Measurements from ENCODE around the gene FGF14.

Gene FGF14

GRCh38 chr13:101835920-101836319 lies 565.9 kb downstream of the FGF14 start:
- Histone ChIP-seq H3K27me3 (ENCODE audit: low read length) (no peaks in the 10 kb centered on the region), H3K79me2 (ENCODE audit: insufficient read depth, low read length) (no peaks in the 10 kb centered on the region), H3K4me3 (ENCODE audit: insufficient read depth, low read length, poor library complexity, severe bottlenecking) (no peak overlapping the region), H2AFZ (ENCODE audit: low read depth, low read length, severe bottlenecking) (no peak overlapping the region), H3K9me2 (replicated peaks; ENCODE audit: insufficient read depth, low read length) (no peaks in the 10 kb centered on the region), H3K9ac (ENCODE audit: low read length) (no peak overlapping the region), H3K4me2 (ENCODE audit: low read depth, low read length, poor library complexity, severe bottlenecking) (no peak overlapping the region), H3K36me3 (ENCODE audit: low read length) (no peaks in the 10 kb centered on the region), H4K20me1 (ENCODE audit: low read depth, low read length) (no peaks in the 10 kb centered on the region), H3F3A (ENCODE audit: insufficient read depth) (no peaks in the 10 kb centered on the region), H3K27ac (ENCODE audit: low read depth, low read length) (no peak overlapping the region), H3K9me3 (ENCODE audit: insufficient read depth, low read length) (no peaks in the 10 kb centered on the region)
- TF ChIP-seq EZH2phosphoT487 (conservative IDR thresholded peaks at IDR 0.05; ENCODE audit: low read length) (no peak), CTCF (IDR thresholded peaks at IDR 0.05; ENCODE audit: insufficient read depth, low read length, poor library complexity, severe bottlenecking) (no peak)

GRCh38 chr13:101833671-101834070 lies 568.2 kb downstream of the FGF14 start:
- no peaks in the 10 kb centered on the region for H3K27me3 ChIP-seq (ENCODE audit: low read length)
- H3K36me3 ChIP-seq (ENCODE audit: low read length), result no peaks in the 10 kb centered on the region
- no peak overlapping the region for H3K9ac ChIP-seq (ENCODE audit: low read length)
- H3K27ac ChIP-seq (ENCODE audit: low read depth, low read length), result no peak overlapping the region
- no peaks in the 10 kb centered on the region for H3F3A ChIP-seq (ENCODE audit: insufficient read depth)
- H2AFZ ChIP-seq (ENCODE audit: low read depth, low read length, severe bottlenecking), result no peak overlapping the region
- H3K4me2 ChIP-seq (ENCODE audit: low read depth, low read length, poor library complexity, severe bottlenecking), result no peak overlapping the region
- H3K4me3 ChIP-seq (ENCODE audit: insufficient read depth, low read length, poor library complexity, severe bottlenecking), result no peak overlapping the region
- no peaks in the 10 kb centered on the region for H4K20me1 ChIP-seq (ENCODE audit: low read depth, low read length)
- TF ChIP-seq CTCF (IDR thresholded peaks at IDR 0.05; ENCODE audit: insufficient read depth, low read length, poor library complexity, severe bottlenecking) (no peak), EZH2phosphoT487 (conservative IDR thresholded peaks at IDR 0.05; ENCODE audit: low read length) (no peak)
- H3K9me2 ChIP-seq (replicated peaks; ENCODE audit: insufficient read depth, low read length), result no peaks in the 10 kb centered on the region
- H3K79me2 ChIP-seq (ENCODE audit: insufficient read depth, low read length), result no peaks in the 10 kb centered on the region
- no peaks in the 10 kb centered on the region for H3K9me3 ChIP-seq (ENCODE audit: insufficient read depth, low read length)

- TF ChIP-seq CTCF (IDR thresholded peaks at IDR 0.05; ENCODE audit: insufficient read depth, low read length, poor library complexity, severe bottlenecking), result no peak
- no peak for TF ChIP-seq EZH2phosphoT487 (conservative IDR thresholded peaks at IDR 0.05; ENCODE audit: low read length)
- Histone ChIP-seq H4K20me1 (ENCODE audit: low read depth, low read length) (no peaks in the 10 kb centered on the region), H3K4me2 (ENCODE audit: low read depth, low read length, poor library complexity, severe bottlenecking) (no peak overlapping the region), H3K36me3 (ENCODE audit: low read length) (no peaks in the 10 kb centered on the region), H3K9ac (ENCODE audit: low read length) (no peak overlapping the region), H3K27me3 (ENCODE audit: low read length) (no peaks in the 10 kb centered on the region), H3K27ac (ENCODE audit: low read depth, low read length) (no peak overlapping the region), H3K79me2 (ENCODE audit: insufficient read depth, low read length) (no peaks in the 10 kb centered on the region), H3K4me3 (ENCODE audit: insufficient read depth, low read length, poor library complexity, severe bottlenecking) (no peak overlapping the region), H3F3A (ENCODE audit: insufficient read depth) (no peaks in the 10 kb centered on the region), H3K9me2 (replicated peaks; ENCODE audit: insufficient read depth, low read length) (no peaks in the 10 kb centered on the region), H3K9me3 (ENCODE audit: insufficient read depth, low read length) (no peaks in the 10 kb centered on the region), H2AFZ (ENCODE audit: low read depth, low read length, severe bottlenecking) (no peak overlapping the region)
These were observed 571.8 kb downstream of the FGF14 start for GRCh38 chr13:101830035-101830434.
